Lung (tissue), 12 donors: ENCODE results near the gene BMAL2. TPM values are rescaled to one million over a fixed set of nuclear protein-coding genes. Genes with fewer than 3 reads are reported as not detected.

ENCODE experiments used
- ATAC-seq: fragments of 200-7000 bp; cut with Tn5 transposase; one replicate; pipeline ENCODE4 v1.9.1; 2020; ENCODE audit warnings: moderate number of reproducible peaks; ENCODE audit not compliant: insufficient read depth, low FRiP score
- DNase-seq, 3 donors: peaks; one replicate each; pipeline ENCODE4 v3.0.0-alpha.2; 2013 to 2017
- H3K27ac ChIP-seq, 2 donors: one replicate each; pipeline ENCODE4 v1.5.1; 2013; ENCODE audit warnings: mild to moderate bottlenecking in 2 of 2, moderate library complexity in 2 of 2, control low read depth in 1 of 2, inconsistent platforms in 1 of 2, low read depth in 1 of 2, low read length in 1 of 2
- H3K27me3 ChIP-seq, 3 donors: one replicate each; pipeline ENCODE4 v1.5.1; 2013; ENCODE audit warnings: low read length in 2 of 3; ENCODE audit not compliant: control insufficient read depth in 3 of 3, insufficient read depth in 3 of 3
- H3K36me3 ChIP-seq, 4 donors: one replicate each; pipeline ENCODE4 v1.5.1; 2013; ENCODE audit warnings: low read length in 4 of 4, mild to moderate bottlenecking in 1 of 4, moderate library complexity in 1 of 4; ENCODE audit not compliant: control insufficient read depth in 4 of 4, insufficient read depth in 4 of 4
- H3K4me1 ChIP-seq, 5 donors: one replicate each; pipeline ENCODE4 v1.5.1; 2013; ENCODE audit warnings: low read length in 5 of 5, mild to moderate bottlenecking in 2 of 5, moderate library complexity in 1 of 5; ENCODE audit not compliant: control insufficient read depth in 5 of 5, insufficient read depth in 5 of 5
- H3K4me3 ChIP-seq: one replicate; pipeline ENCODE4 v1.5.1; 2013; ENCODE audit warnings: mild to moderate bottlenecking, control low read depth, moderate library complexity
- H3K9ac ChIP-seq, 2 donors: one replicate each; pipeline ENCODE4 v1.5.1; 2013; ENCODE audit warnings: low read length in 2 of 2, control low read depth in 1 of 2; ENCODE audit not compliant: insufficient read depth in 1 of 2
- H3K9me3 ChIP-seq, 4 donors: one replicate each; pipeline ENCODE4 v1.5.1; 2013; ENCODE audit warnings: low read length in 3 of 4, mild to moderate bottlenecking in 1 of 4, moderate library complexity in 1 of 4; ENCODE audit not compliant: control insufficient read depth in 4 of 4, insufficient read depth in 3 of 4
- CTCF ChIP-seq: IDR thresholded peaks from 2 replicates; pipeline ENCODE4 v1.5.1; 2012; ENCODE audit warnings: mild to moderate bottlenecking; ENCODE audit errors: control extremely low read depth, extremely low read depth
- WGBS, 2 donors: extraction: QIAGEN DNeasy Blood & Tissue Kit; methylation state at CpG; one replicate each; pipeline ENCODE4 v1.1.7; 2013; 5-methylcytosine and 5-hydroxymethylcytosine counted together
- polyA plus RNA-seq, 2 donors: library from polyadenylated mRNA; stranded (reverse); fragments of 200-250 nt; gene quantifications; one replicate each; pipeline ENCODE4 v1.2.1, GENCODE V29; 2013
- total RNA-seq, 2 donors: library from RNA; depleted of rRNA in 1 of 2; stranded (reverse); fragments of >200 nt in 1 of 2; gene quantifications; one replicate each; pipeline ENCODE4 v1.2.1, GENCODE V29; 2014 to 2021
- donor health status: control.
- donor health status: control.
- donor health status: Bipolar disorder and iron deficiency.
- donor health status: healthy.
- donor health status: DM: yes; HTN: yes; CAD: no.

Gene BMAL2
- total and polyA plus RNA-seq, 4 donors: 1.5 to 7.8 (median 4.4) TPM

DNA sequence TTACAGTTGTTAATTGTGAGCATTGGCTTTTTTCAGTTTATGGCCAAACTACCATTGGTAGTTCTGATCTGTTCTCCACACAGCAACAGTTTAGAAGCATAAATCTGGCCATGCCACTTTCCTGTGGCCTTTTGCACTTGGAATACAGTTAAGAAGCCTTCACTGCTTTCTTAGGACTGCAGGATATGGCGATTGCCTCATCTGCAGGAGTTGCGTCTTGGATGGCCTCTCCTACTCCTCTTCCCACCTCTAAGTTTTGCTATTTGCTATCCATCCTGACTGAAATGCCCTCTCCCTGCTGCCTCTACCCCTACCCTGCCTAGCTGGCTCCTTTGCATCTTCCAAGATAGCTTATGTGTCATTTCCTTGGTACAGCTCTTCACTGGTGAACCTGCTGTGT, 12.8 kb upstream of the BMAL2 start:
- no peak overlapping the region for H3K9ac ChIP-seq
- no peaks in the 10 kb centered on the region for H3K27me3 ChIP-seq
- H3K4me3 ChIP-seq: no peak overlapping the region
- no peaks in the 10 kb centered on the region for H3K9me3 ChIP-seq
- no peak overlapping the region for H3K27ac ChIP-seq
- 88 to 89% methylated on average over 2 of the region's 2 CpGs for WGBS, 2 donors
- ATAC-seq: no peak
- peaks cover 3 to 22% (median 12%) of the 10 kb centered on the region in 4 donors for H3K36me3 ChIP-seq
- TF ChIP-seq CTCF: no peak
- no peak for DNase-seq
- no peaks in the 10 kb centered on the region for H3K4me1 ChIP-seq

GRCh38 chr12:27324530-27324929, 8.1 kb upstream of the BMAL2 start:
- Histone ChIP-seq H3K9ac (no peak overlapping the region), H3K27me3 (no peaks in the 10 kb centered on the region), H3K4me3 (no peak overlapping the region), H3K9me3 (no peaks in the 10 kb centered on the region), H3K27ac (no peak overlapping the region), H3K4me1 (no peaks in the 10 kb centered on the region), H3K36me3 (peaks cover 4 to 28% (median 10%) of the 10 kb centered on the region in 4 donors)
- DNase-seq (no peak), ATAC-seq (no peak)
- TF ChIP-seq CTCF: no peak

GRCh38 chr12:27330846-27331245, 1.8 kb upstream of the BMAL2 start:
- Histone ChIP-seq H3K4me3 (no peak overlapping the region), H3K9ac (no peak overlapping the region), H3K9me3 (no peaks in the 10 kb centered on the region), H3K36me3 (peaks cover 2 to 15% (median 4%) of the 10 kb centered on the region in 4 donors), H3K27me3 (peaks cover 0 to 16% (median 16%) of the 10 kb centered on the region in 3 donors), H3K27ac (no peak overlapping the region), H3K4me1 (peaks cover 0 to 13% (median 0%) of the 10 kb centered on the region in 5 donors)
- no peak for DNase-seq
- ATAC-seq: no peak
- TF ChIP-seq CTCF: no peak
- 77 to 93% methylated on average over 1 of the region's 1 CpG for WGBS, 2 donors

DNA sequence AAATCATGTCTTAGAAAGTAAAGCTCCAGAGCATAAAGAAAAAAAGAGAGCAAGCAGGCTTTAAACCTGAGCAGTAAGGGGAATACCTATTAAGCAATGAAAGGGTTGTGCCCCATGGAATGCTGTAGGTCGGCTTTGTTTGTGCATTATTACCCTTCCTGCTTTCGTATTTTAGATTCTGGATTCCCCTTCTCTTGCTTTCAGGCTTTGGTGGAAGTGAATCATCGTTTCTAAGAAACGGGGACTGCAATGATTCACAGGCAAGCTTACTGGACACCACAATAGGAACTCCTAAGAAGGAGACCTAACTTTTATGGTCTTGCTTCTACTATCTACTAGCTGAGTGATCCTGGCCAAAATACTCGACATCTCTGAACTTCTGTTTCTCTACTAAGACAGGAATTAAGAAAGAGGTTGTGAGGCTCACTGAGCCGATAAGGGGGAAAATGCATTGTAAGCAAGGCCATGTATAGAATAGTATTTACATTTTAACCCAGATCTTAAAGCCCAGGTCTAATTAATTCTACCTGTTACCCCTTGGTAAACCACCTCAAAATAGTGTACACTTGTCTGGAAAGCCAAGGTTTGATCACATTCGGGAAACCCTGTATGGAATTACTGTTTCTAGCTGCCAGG, 1.2 kb upstream of the BMAL2 start:
- no peaks in the 10 kb centered on the region for H3K9me3 ChIP-seq
- peaks cover 0 to 13% (median 0%) of the 10 kb centered on the region in 5 donors for H3K4me1 ChIP-seq
- H3K27ac ChIP-seq: no peak overlapping the region
- H3K4me3 ChIP-seq: no peak overlapping the region
- TF ChIP-seq CTCF: no peak
- H3K9ac ChIP-seq: no peak overlapping the region
- peaks cover 0 to 16% (median 16%) of the 10 kb centered on the region in 3 donors for H3K27me3 ChIP-seq
- DNase-seq: peak in 2 of 3 donors; percentile 15 to 21
- peak; percentile 66 for ATAC-seq
- peaks cover 0 to 10% (median 2%) of the 10 kb centered on the region in 4 donors for H3K36me3 ChIP-seq
- WGBS, 2 donors: 33 to 37% methylated on average over 7 of the region's 7 CpGs
